ENCODE data around the gene HEPN1. TPM values are rescaled to one million over a fixed set of nuclear protein-coding genes. Genes with fewer than 3 reads are reported as not detected.

Gene HEPN1
- total RNA-seq, 1 donor from 2014 or later = not detected

- Histone ChIP-seq H3K36me3 (ENCODE audit: control insufficient read depth, insufficient read depth, low read length) (no peaks in the 10 kb centered on the region), H3K4me3 (ENCODE audit: low read depth, low read length) (no peak overlapping the region), H3K27me3 (ENCODE audit: control insufficient read depth, insufficient read depth, low read length) (no peaks in the 10 kb centered on the region)
- DNase-seq (ENCODE audit: low read depth) (no peak), FAIRE-seq (no peak)
- no peak for TF ChIP-seq CTCF (IDR thresholded peaks at IDR 0.05; ENCODE audit: insufficient read depth, low read length, severe bottlenecking)
Observed at GRCh38 chr11:124891373-124891861, 27.6 kb upstream of the HEPN1 start.

- H3K27me3 ChIP-seq (ENCODE audit: control insufficient read depth, insufficient read depth, low read length) = no peaks in the 10 kb centered on the region
- FAIRE-seq (no peak), DNase-seq (ENCODE audit: low read depth) (no peak)
- no peaks in the 10 kb centered on the region for H3K36me3 ChIP-seq (ENCODE audit: control insufficient read depth, insufficient read depth, low read length)
- H3K4me3 ChIP-seq (ENCODE audit: low read depth, low read length) = no peak overlapping the region
- no peak for TF ChIP-seq CTCF (IDR thresholded peaks at IDR 0.05; ENCODE audit: insufficient read depth, low read length, severe bottlenecking)
Observed at GRCh38 chr11:124892146-124892545, 26.9 kb upstream of the HEPN1 start.

- TF ChIP-seq CTCF (IDR thresholded peaks at IDR 0.05; ENCODE audit: insufficient read depth, low read length, severe bottlenecking) = no peak
- DNase-seq (ENCODE audit: low read depth) (no peak), FAIRE-seq (peak; percentile 52)
- Histone ChIP-seq H3K27me3 (ENCODE audit: control insufficient read depth, insufficient read depth, low read length) (no peaks in the 10 kb centered on the region), H3K4me3 (ENCODE audit: low read depth, low read length) (no peak overlapping the region), H3K36me3 (ENCODE audit: control insufficient read depth, insufficient read depth, low read length) (no peaks in the 10 kb centered on the region)
Observed at GRCh38 chr11:124892750-124893454, 26.1 kb upstream of the HEPN1 start.

- Histone ChIP-seq H3K4me3 (ENCODE audit: low read depth, low read length) (no peak overlapping the region), H3K27me3 (ENCODE audit: control insufficient read depth, insufficient read depth, low read length) (no peaks in the 10 kb centered on the region), H3K36me3 (ENCODE audit: control insufficient read depth, insufficient read depth, low read length) (no peaks in the 10 kb centered on the region)
- DNase-seq (ENCODE audit: low read depth) (no peak), FAIRE-seq (no peak)
- TF ChIP-seq CTCF (IDR thresholded peaks at IDR 0.05; ENCODE audit: insufficient read depth, low read length, severe bottlenecking) = no peak
Observed at GRCh38 chr11:124893781-124894401, 25.2 kb upstream of the HEPN1 start.

- no peak for FAIRE-seq
- no peak for TF ChIP-seq CTCF (IDR thresholded peaks at IDR 0.05; ENCODE audit: insufficient read depth, low read length, severe bottlenecking)
- no peak for DNase-seq (ENCODE audit: low read depth)
- no peaks in the 10 kb centered on the region for H3K36me3 ChIP-seq (ENCODE audit: control insufficient read depth, insufficient read depth, low read length)
- no peaks in the 10 kb centered on the region for H3K27me3 ChIP-seq (ENCODE audit: control insufficient read depth, insufficient read depth, low read length)
- no peak overlapping the region for H3K4me3 ChIP-seq (ENCODE audit: low read depth, low read length)
Observed at GRCh38 chr11:124894606-124895430, 24.2 kb upstream of the HEPN1 start.
